GM10248 (cell line): ENCODE data around the gene PRR14.

Source experiments
- CTCF ChIA-PET: fragments of 300-600 bp; sonication (Branson Sonifier 250); formaldehyde crosslinking; extraction: SDS; loops from one replicate; lab custom pipeline; 2021; ENCODE audit warnings: antibody characterized with exemption; lab: Yijun Ruan, JAX
- POLR2A ChIA-PET: fragments of 350-650 bp; sonication (Branson Sonifier 250); formaldehyde crosslinking; extraction: SDS; loops from one replicate; lab custom pipeline; 2020; ENCODE audit warnings: antibody characterized with exemption; lab: Yijun Ruan, JAX
- DNase-seq: peaks from one replicate; pipeline ENCODE4 v3.0.0; 2012; ENCODE audit errors: extremely low spot score
- TF ChIP-seq, protein P1 (sequence below): IDR thresholded peaks from 2 replicates; pipeline ENCODE4 v1.5.1; 2012; ENCODE audit warnings: mild to moderate bottlenecking, low read depth; ENCODE audit errors: extremely low read depth, missing control alignments, control extremely low read depth

The PRR14 gene

DNA sequence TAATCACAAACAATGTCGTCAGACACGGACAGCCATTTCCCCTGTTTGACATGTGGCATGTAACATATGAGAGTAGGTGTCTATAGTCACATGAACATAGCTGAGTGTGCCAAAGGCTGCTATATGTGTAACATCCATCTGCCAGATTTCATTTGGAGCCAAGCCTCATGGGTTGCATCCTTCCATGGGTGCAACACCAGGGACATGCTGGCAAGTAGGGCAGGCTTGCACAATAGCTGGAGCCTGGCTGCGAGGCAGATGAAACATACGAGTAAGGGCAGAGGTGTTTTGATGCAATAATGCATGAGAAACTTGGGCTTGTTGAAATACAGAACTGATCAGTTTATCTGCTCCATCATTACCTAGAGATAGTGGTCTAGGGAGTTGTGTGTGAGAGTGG is 31.6 kb upstream of the PRR14 start:
- ChIA-PET CTCF (interaction anchor here (1.0 to 3.6 kb wide), 7 partner anchors 10 to 189 kb away, joined by 3 to 36 read pairs (median 4); partner anchors contain the start of gene DCTPP1), POLR2A (no interaction called here)
- DNase-seq: no peak
- TF ChIP-seq, protein P1, sequence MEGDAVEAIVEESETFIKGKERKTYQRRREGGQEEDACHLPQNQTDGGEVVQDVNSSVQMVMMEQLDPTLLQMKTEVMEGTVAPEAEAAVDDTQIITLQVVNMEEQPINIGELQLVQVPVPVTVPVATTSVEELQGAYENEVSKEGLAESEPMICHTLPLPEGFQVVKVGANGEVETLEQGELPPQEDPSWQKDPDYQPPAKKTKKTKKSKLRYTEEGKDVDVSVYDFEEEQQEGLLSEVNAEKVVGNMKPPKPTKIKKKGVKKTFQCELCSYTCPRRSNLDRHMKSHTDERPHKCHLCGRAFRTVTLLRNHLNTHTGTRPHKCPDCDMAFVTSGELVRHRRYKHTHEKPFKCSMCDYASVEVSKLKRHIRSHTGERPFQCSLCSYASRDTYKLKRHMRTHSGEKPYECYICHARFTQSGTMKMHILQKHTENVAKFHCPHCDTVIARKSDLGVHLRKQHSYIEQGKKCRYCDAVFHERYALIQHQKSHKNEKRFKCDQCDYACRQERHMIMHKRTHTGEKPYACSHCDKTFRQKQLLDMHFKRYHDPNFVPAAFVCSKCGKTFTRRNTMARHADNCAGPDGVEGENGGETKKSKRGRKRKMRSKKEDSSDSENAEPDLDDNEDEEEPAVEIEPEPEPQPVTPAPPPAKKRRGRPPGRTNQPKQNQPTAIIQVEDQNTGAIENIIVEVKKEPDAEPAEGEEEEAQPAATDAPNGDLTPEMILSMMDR: no peak

DNA sequence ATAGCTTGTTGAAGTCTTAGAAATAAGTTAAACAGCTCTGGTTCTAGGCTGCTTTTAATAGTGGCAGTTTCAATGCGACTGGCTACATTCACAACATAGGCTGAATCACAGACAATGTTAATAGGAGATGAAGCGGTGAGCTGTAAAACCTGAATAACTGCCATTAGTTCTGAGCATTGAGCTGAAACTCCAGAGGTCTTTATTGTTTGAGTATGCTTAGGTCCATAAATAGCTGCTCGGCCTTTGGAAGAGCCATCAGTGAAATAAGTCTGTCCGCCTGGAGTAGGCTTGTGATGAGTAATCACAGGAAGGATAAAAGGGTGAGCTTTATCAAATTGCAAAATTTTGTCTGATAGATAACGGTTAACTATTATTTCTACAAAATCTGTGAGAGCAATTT is 31.1 kb upstream of the PRR14 start:
- TF ChIP-seq, protein P1: no peak
- ChIA-PET CTCF (interaction anchor here (1.0 to 3.6 kb wide), 8 partner anchors 10 to 190 kb away, joined by 3 to 36 read pairs (median 4); partner anchors contain the start of gene DCTPP1), POLR2A (no interaction called here)
- DNase-seq: no peak

DNA sequence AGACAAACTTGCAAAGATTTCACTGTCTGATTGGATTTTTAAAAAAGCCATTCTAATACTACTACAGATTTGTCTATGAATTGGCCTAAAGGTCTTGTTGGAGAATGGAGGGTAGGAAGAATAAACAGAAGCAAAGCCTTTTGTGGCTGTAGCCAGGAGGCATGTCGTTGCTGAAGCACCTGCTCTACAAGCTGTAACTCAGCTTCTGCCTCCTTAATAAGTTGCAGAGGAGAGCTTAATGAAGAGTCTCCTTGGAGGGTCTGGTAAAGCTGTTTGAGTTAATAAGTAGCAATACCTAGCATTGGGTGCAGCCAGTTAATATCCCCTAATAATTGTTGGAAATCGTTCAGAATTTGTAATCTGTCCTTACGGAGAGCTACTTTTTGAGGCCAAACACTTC is 30.6 kb upstream of the PRR14 start:
- CTCF ChIA-PET: interaction anchor here (1.0 to 3.6 kb wide), 10 partner anchors 9 to 190 kb away, joined by 3 to 36 read pairs (median 4); partner anchors contain the start of gene DCTPP1
- DNase-seq: no peak
- TF ChIP-seq, protein P1: no peak
- POLR2A ChIA-PET: interaction anchor here (0.6 kb wide), 1 partner anchor 14 kb away, joined by 6 read pairs; no protein-coding TSS in a partner anchor

DNA sequence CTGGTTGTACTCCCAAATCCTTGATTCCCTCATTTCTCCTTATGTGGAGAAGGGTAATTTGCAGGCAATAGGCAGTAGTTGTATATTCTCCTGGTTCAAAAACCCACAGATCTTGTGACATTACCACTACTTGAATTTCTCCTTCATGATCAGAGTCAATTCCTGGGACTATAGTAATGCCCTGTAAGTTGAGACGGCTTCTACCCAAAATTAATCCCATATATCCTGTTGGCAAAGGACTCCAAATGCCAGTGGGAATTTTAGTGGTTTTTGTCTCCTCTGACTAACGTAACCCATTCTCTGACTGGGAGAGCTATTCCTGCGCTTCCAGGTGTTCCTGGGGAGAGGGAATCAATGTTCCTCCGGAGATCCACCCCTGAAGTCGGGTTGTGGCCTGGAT is 29.0 kb upstream of the PRR14 start:
- ChIA-PET CTCF (interaction anchor here (1.0 to 3.6 kb wide), 7 partner anchors 8 to 192 kb away, joined by 3 to 36 read pairs (median 3); partner anchors contain the start of genes DCTPP1 and PRR14), POLR2A (interaction anchor here (0.6 kb wide), 1 partner anchor 69 kb away, joined by 4 read pairs; no protein-coding TSS in a partner anchor)
- no peak for DNase-seq
- TF ChIP-seq, protein P1: no peak

DNA sequence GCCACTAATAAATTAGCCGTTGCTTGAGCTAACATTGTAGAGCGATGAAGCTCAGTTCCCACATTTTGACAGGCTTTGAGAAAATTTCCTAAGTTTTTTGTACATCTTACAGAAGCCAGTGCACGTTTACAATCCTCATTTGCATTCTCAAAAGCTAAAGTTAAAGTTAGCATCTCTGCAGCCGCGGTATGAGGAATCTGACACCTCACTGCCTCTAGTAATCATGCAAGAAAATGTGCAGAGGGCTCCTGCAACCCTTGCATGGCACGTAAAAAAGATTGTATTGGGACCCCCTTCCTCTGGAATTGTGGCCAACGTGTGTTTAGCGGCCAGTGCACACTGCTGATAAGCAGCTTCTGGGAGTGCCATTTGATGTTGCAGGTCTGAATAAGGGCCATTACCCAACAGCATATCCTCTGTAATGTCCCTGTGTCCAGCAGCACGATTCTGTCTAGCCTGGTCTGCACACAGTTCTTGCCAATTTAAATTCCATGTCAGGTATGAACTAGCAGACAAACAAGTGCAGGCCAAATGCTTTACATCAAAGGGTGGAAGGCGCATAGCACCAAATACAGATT is 28.2 kb upstream of the PRR14 start:
- no peak for DNase-seq
- CTCF ChIA-PET: interaction anchor here (0.9 to 3.2 kb wide), 6 partner anchors 9 to 193 kb away, joined by 3 to 13 read pairs (median 4); partner anchors contain the start of genes DCTPP1 and PRR14
- TF ChIP-seq, protein P1: no peak
- POLR2A ChIA-PET: interaction anchor here (0.6 kb wide), 1 partner anchor 68 kb away, joined by 4 read pairs; no protein-coding TSS in a partner anchor

DNA sequence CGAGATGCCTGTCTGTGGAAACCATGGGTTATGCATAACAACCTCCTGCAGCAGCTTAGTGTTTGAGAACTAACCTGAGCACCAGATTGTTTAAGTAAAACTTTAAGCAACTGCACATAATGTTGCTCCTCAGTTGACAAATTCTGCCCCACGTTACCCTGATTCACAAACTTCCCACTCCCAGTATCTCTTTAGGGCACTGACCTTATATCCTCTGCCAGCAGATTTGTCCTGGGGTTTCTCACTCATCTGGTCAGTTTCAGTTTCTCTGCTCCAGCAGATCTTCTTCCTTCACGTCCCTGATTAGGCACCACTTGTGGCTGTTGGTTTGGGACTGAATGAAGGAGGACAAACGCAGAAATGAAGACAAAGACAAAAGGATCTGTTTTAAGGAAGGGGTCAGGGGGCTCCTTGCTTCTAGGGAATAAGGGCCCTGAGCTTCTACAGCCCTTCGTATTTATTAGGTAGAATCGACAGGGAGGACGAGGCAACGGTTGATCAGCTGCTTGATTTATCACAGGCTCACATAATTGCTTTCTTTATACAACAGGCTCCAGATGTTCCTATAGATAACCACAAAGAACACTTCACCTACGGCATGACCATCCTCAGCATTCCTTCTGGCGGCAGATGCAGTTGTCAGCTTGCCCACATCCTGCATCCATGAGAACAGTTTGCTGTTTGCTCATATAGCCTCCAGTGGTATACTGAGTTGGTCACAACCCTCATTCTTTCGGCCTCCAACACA is 27.1 kb upstream of the PRR14 start:
- no peak for DNase-seq
- TF ChIP-seq, protein P1: no peak
- POLR2A ChIA-PET: interaction anchor here (0.6 kb wide), 1 partner anchor 208 kb away, joined by 7 read pairs; no protein-coding TSS in a partner anchor
- CTCF ChIA-PET: interaction anchor here (1.4 to 3.2 kb wide), 3 partner anchors 8 to 194 kb away, joined by 3 to 13 read pairs (median 3); partner anchors contain the start of gene DCTPP1
